Activated CD8-positive, alpha-beta T cell treated with anti-CD3 and anti-CD28 coated beads for 36 hours (primary cell): Measurements from ENCODE around the gene PTCHD4. TPM values are rescaled to one million over a fixed set of nuclear protein-coding genes. Genes with fewer than 3 reads are reported as not detected.

Experiments used
- ATAC-seq: fragments of 200-7000 bp; cut with Tn5 transposase; one replicate; pipeline ENCODE4 v1.10.0; 2021; ENCODE audit warnings: mild to moderate bottlenecking, moderate library complexity
- CTCF ChIA-PET: fragments of 350-600 bp; sonication (Branson Sonifier 250); formaldehyde crosslinking; loops from one replicate; lab custom pipeline; 2021; ENCODE audit warnings: antibody characterized with exemption; lab: Charles Lee
- POLR2A ChIA-PET: fragments of 350-600 bp; sonication (Branson Sonifier 250); formaldehyde crosslinking; loops from one replicate; lab custom pipeline; 2021; ENCODE audit warnings: antibody characterized with exemption; lab: Charles Lee
- DNase-seq: peaks from one replicate; pipeline ENCODE4 v3.0.0-alpha.2; 2020
- H3K27ac Mint-ChIP-seq: one replicate; pipeline ENCODE4 v1.8.0; 2021; ENCODE audit warnings: mild to moderate bottlenecking, mixed read lengths
- H3K27me3 Mint-ChIP-seq: one replicate; pipeline ENCODE4 v1.8.0; 2021; ENCODE audit warnings: mixed read lengths
- H3K36me3 Mint-ChIP-seq: one replicate; pipeline ENCODE4 v1.8.0; 2021; ENCODE audit warnings: low read depth, mixed read lengths
- H3K4me1 Mint-ChIP-seq: one replicate; pipeline ENCODE4 v1.8.0; 2021; ENCODE audit warnings: low read depth, mixed read lengths
- H3K4me3 Mint-ChIP-seq: one replicate; pipeline ENCODE4 v1.8.0; 2021; ENCODE audit warnings: mild to moderate bottlenecking, moderate library complexity, mixed read lengths
- H3K9me3 Mint-ChIP-seq: one replicate; pipeline ENCODE4 v1.8.0; 2021; ENCODE audit warnings: mixed read lengths
- CTCF ChIP-seq: fragments of 200-600 bp; IDR thresholded peaks from one replicate; pipeline ENCODE4 v1.8.0; 2022; ENCODE audit warnings: antibody characterized with exemption, mild to moderate bottlenecking
- intact Hi-C: fragments of 100-400 bp; cut with micrococcal nuclease; formaldehyde crosslinking; loops from one replicate; pipeline ENCODE4 v1.10.0; 2022
- total RNA-seq, 2 experiments: library from RNA; stranded (reverse); gene quantifications; one replicate each; pipeline ENCODE4 v1.2.3, GENCODE V29; 2021

PTCHD4 gene
- total RNA-seq, 2 experiments from 2014 or later = not detected

GRCh38 chr6:48141975-48142374 is 31.0 kb upstream of the PTCHD4 start:
- TF ChIP-seq CTCF = no peak
- no peaks in the 10 kb centered on the region for H3K36me3 Mint-ChIP-seq
- H3K27me3 Mint-ChIP-seq = no peaks in the 10 kb centered on the region
- no peaks in the 10 kb centered on the region for H3K4me1 Mint-ChIP-seq
- intact Hi-C loops = no loop called here
- DNase-seq (no peak), ATAC-seq (no peak)
- no peak overlapping the region for H3K27ac Mint-ChIP-seq
- POLR2A ChIA-PET = no interaction called here
- CTCF ChIA-PET = no interaction called here
- H3K9me3 Mint-ChIP-seq = no peaks in the 10 kb centered on the region
- no peak overlapping the region for H3K4me3 Mint-ChIP-seq

GRCh38 chr6:48139818-48140614 is 29.0 kb upstream of the PTCHD4 start:
- ChIA-PET POLR2A (no interaction called here), CTCF (no interaction called here)
- ATAC-seq (no peak), DNase-seq (no peak)
- no peaks in the 10 kb centered on the region for H3K27me3 Mint-ChIP-seq
- H3K9me3 Mint-ChIP-seq = no peaks in the 10 kb centered on the region
- no peaks in the 10 kb centered on the region for H3K36me3 Mint-ChIP-seq
- H3K27ac Mint-ChIP-seq = no peak overlapping the region
- H3K4me1 Mint-ChIP-seq = no peaks in the 10 kb centered on the region
- intact Hi-C loops = no loop called here
- no peak for TF ChIP-seq CTCF
- H3K4me3 Mint-ChIP-seq = no peak overlapping the region

DNA sequence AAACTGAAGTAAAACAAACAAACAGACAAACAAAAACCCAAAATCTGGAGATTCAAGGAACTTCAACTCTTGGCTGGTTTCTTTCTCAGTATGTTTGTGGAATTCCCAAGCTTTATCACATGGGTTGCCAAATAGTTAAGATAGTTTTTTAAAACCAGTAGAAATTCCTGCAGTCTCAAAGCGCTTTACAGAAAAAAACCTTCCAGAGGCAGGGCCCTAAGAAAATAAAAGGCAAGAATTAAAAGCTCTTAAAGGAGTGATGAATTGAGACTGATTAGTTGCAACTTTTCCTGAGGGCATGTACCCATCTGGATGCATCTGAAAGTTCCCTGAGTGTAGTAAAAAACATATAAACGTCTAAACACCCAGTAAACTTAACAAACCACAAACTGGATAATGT is 25.9 kb upstream of the PTCHD4 start:
- POLR2A ChIA-PET = no interaction called here

DNA sequence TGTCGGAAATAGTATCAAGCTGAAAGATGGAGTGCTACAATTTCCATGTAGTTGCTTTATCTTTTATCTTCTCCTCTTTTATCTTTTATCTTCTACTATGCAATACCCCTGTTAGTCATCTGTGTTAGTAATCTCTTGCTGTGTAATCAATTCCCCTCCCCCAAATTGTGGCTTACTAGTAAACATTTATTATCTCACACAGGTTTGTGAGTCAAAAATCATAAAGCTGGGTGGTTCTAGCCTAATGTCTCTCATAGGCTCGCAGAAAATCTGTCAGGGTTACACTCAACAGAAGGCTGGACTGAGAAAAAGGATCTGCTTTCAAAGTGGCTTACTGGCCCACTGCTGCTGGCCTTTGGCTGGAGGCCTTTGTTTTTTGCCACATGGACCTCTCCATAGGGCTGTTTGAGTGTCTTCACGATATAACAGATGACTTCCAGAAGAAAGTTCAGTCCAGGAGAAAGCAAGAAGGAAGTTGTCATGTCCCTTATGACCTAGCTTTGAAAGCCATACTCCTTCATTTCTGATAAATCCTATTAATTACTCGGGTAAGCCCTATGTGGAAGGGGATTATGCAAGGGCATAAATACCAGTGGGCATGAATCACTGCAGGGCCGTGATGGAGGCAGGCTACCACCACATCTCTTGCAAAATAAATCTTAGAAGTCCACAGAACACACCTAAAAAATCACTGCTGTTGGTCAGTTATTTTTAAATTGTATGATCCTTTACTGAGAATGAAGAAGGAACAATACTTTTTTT is 24.5 kb upstream of the PTCHD4 start:
- POLR2A ChIA-PET = no interaction called here

More for the DNA sequence above, 25.9 kb upstream of the PTCHD4 start:
- Mint-ChIP-seq H3K27ac (no peak overlapping the region), H3K9me3 (no peaks in the 10 kb centered on the region), H3K27me3 (peaks cover 1% of the 10 kb centered on the region), H3K4me1 (no peaks in the 10 kb centered on the region), H3K4me3 (no peak overlapping the region), H3K36me3 (no peaks in the 10 kb centered on the region)
- ATAC-seq (no peak), DNase-seq (no peak)
- TF ChIP-seq CTCF = no peak
- CTCF ChIA-PET = no interaction called here
- intact Hi-C loops = no loop called here

More for the DNA sequence above, 24.5 kb upstream of the PTCHD4 start:
- no peak overlapping the region for H3K27ac Mint-ChIP-seq
- CTCF ChIA-PET = no interaction called here
- ATAC-seq = no peak
- DNase-seq = no peak
- intact Hi-C loops = no loop called here
- no peak for TF ChIP-seq CTCF
- H3K4me3 Mint-ChIP-seq = no peak overlapping the region
- no peaks in the 10 kb centered on the region for H3K9me3 Mint-ChIP-seq
- H3K36me3 Mint-ChIP-seq = no peaks in the 10 kb centered on the region
- peaks cover 1% of the 10 kb centered on the region for H3K27me3 Mint-ChIP-seq
- no peaks in the 10 kb centered on the region for H3K4me1 Mint-ChIP-seq
